ENCODE data around the gene PTPRT.

DNA sequence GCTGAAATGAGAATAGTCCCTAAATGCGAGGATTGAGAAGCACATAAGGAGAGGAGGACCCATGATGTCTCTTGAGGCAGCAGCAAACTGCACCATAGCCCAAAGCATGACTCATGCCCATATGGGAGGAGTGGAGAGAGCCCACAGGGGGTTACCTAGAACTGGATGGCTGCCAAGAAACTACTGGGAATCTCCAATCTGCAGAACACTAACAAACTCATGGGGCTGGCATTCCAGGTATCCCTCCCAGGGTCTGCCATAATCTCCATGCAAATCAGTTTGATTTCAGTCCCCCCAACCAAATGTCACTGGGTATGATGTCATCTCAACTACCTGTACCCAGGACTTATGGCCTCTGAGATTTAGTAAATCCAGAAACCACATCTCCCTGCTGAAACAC lies 410.5 kb downstream of the PTPRT start:
- TF ChIP-seq, protein P1, sequence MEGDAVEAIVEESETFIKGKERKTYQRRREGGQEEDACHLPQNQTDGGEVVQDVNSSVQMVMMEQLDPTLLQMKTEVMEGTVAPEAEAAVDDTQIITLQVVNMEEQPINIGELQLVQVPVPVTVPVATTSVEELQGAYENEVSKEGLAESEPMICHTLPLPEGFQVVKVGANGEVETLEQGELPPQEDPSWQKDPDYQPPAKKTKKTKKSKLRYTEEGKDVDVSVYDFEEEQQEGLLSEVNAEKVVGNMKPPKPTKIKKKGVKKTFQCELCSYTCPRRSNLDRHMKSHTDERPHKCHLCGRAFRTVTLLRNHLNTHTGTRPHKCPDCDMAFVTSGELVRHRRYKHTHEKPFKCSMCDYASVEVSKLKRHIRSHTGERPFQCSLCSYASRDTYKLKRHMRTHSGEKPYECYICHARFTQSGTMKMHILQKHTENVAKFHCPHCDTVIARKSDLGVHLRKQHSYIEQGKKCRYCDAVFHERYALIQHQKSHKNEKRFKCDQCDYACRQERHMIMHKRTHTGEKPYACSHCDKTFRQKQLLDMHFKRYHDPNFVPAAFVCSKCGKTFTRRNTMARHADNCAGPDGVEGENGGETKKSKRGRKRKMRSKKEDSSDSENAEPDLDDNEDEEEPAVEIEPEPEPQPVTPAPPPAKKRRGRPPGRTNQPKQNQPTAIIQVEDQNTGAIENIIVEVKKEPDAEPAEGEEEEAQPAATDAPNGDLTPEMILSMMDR (conservative IDR thresholded peaks at IDR 0.05; ENCODE audit: low read depth, low read length), result no peak
- TF ChIP-seq MAFK (IDR thresholded peaks at IDR 0.05; ENCODE audit: low read depth, low read length) (no peak), RFX5 (IDR thresholded peaks at IDR 0.05; ENCODE audit: low read depth, low read length) (no peak), USF2 (IDR thresholded peaks at IDR 0.05; ENCODE audit: low read depth, low read length) (no peak), NFE2L2 (IDR thresholded peaks at IDR 0.05; ENCODE audit: low read depth, low read length) (no peak), SMC3 (IDR thresholded peaks at IDR 0.05; ENCODE audit: low read depth, low read length) (no peak), CEBPB (IDR thresholded peaks at IDR 0.05; ENCODE audit: low read depth, low read length) (no peak), POLR2A (IDR thresholded peaks at IDR 0.05; ENCODE audit: low read depth, low read length) (no peak), FOS (IDR thresholded peaks at IDR 0.05; ENCODE audit: low read depth, low read length) (no peak), ELK1 (IDR thresholded peaks at IDR 0.05; ENCODE audit: borderline replicate concordance, low read depth, low read length) (no peak), MXI1 (IDR thresholded peaks at IDR 0.05; ENCODE audit: borderline replicate concordance, low read depth, low read length) (no peak)

Data from IMR-90 (cell line).